Hepatocyte (in vitro differentiated cells): ENCODE data around the gene DGKQ.

Experiments used
- EZH2 ChIP-seq: fragments of 200-600 bp; sonication (generic); IDR thresholded peaks from 2 replicates; pipeline ENCODE4 v1.6.1; 2016; ENCODE audit warnings: antibody characterized with exemption, mild to moderate bottlenecking, borderline replicate concordance
- EZH2phosphoT487 ChIP-seq: fragments of 200-600 bp; sonication (generic); IDR thresholded peaks from one replicate; pipeline ENCODE4 v1.6.1; 2018; ENCODE audit warnings: antibody characterized with exemption, mild to moderate bottlenecking, low read depth, moderate library complexity; ENCODE audit not compliant: unreplicated experiment, severe bottlenecking
- TF ChIP-seq, protein P1 (sequence below): fragments of 200-600 bp; sonication (generic); IDR thresholded peaks from 2 replicates; pipeline ENCODE4 v1.5.1; 2016; ENCODE audit warnings: antibody characterized with exemption, mild to moderate bottlenecking; ENCODE audit not compliant: poor library complexity

DNA sequence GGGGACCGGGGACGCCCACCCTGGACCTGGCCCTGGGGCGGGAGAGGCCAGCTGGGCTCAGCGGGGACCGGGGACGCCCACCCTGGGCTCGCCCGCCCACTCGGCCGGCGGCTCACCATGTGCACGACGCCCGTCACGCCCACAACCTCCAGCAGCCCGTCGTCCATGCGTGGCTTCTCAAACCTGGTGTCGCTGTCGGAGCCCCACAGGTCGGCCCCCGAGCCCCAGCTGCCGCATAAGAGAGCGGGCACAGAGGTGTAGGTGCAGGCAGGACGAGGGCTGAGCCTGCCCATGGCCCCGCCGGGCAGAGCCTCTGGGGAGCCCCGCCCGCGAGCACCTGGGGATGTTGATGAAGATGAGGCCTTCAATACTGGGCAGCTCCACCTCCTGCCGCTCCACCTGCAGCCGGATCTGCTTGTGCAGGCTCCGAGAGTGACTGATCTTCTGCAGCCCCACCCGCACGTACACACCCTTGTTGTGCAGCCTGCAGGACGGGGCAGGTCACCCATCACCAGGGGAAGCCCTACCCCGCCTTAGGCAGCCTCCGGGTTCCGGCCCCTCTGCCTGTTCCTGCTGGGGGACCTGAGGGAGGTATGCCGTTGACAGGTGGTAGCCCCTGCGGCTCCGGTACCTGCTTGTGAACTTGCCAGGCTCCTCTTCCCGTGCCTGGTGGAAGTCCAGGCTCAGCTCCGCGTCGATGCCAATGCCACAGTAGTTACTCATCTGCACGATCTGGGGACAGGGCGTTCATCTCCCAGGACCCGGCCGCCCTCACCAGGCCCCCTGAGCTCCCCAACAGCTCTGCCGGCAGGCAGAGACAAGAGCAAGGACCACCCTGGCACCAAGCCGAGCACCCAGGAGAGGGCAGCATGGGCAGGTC is 11.8 kb downstream of the DGKQ start:
- TF ChIP-seq, protein P1, sequence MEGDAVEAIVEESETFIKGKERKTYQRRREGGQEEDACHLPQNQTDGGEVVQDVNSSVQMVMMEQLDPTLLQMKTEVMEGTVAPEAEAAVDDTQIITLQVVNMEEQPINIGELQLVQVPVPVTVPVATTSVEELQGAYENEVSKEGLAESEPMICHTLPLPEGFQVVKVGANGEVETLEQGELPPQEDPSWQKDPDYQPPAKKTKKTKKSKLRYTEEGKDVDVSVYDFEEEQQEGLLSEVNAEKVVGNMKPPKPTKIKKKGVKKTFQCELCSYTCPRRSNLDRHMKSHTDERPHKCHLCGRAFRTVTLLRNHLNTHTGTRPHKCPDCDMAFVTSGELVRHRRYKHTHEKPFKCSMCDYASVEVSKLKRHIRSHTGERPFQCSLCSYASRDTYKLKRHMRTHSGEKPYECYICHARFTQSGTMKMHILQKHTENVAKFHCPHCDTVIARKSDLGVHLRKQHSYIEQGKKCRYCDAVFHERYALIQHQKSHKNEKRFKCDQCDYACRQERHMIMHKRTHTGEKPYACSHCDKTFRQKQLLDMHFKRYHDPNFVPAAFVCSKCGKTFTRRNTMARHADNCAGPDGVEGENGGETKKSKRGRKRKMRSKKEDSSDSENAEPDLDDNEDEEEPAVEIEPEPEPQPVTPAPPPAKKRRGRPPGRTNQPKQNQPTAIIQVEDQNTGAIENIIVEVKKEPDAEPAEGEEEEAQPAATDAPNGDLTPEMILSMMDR = no peak
- no peak for TF ChIP-seq EZH2phosphoT487
- no peak for TF ChIP-seq EZH2
